Cardiac fibroblast (primary cell): ENCODE data around the gene MAGI2.

ENCODE experiments used
- DNase-seq, 2 donors: peaks; one replicate each; pipeline versions ENCODE4 v3.0.0 to v3.0.0-alpha.2; 2010; ENCODE audit warnings: low read depth in 2 of 2
- H3K4me3 ChIP-seq, 2 donors: replicated peaks in 1 of 2; 1 replicate in 1 of 2; 2 replicates in 1 of 2; pipeline ENCODE4 v1.5.1; 2011; ENCODE audit warnings: low read depth in 2 of 2, low read length in 2 of 2, mild to moderate bottlenecking in 2 of 2, moderate library complexity in 1 of 2
- TF ChIP-seq, protein P1 (sequence below): IDR thresholded peaks from one replicate; pipeline ENCODE4 v1.5.1; 2011; ENCODE audit warnings: low read depth, mild to moderate bottlenecking, low read length, inconsistent platforms

Gene MAGI2

GRCh38 chr7:79241288-79242060 lies 212.0 kb downstream of the MAGI2 start:
- no peak overlapping the region for H3K4me3 ChIP-seq
- TF ChIP-seq, protein P1, sequence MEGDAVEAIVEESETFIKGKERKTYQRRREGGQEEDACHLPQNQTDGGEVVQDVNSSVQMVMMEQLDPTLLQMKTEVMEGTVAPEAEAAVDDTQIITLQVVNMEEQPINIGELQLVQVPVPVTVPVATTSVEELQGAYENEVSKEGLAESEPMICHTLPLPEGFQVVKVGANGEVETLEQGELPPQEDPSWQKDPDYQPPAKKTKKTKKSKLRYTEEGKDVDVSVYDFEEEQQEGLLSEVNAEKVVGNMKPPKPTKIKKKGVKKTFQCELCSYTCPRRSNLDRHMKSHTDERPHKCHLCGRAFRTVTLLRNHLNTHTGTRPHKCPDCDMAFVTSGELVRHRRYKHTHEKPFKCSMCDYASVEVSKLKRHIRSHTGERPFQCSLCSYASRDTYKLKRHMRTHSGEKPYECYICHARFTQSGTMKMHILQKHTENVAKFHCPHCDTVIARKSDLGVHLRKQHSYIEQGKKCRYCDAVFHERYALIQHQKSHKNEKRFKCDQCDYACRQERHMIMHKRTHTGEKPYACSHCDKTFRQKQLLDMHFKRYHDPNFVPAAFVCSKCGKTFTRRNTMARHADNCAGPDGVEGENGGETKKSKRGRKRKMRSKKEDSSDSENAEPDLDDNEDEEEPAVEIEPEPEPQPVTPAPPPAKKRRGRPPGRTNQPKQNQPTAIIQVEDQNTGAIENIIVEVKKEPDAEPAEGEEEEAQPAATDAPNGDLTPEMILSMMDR = no peak
- peak; percentile 63 to 69 for DNase-seq

DNA sequence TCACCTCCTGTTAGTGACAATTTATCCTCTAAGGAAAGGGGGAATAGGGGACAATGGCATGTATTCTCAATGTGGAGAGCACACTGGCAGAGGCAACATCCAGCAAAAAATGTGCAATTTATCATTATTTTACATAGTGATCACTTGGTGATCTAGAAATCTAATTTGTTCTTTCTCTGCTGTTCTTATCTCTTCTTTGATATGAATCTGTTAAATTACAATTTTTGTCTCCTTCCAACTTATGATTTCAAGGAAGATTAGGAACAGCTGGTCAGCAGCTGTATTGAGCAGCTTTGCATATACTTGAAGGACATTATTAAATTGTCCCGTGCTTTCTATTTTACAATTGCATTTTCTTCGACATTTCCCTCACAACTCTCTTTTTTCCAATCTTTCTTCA lies 213.1 kb downstream of the MAGI2 start:
- TF ChIP-seq, protein P1 = no peak
- no peak for DNase-seq
- H3K4me3 ChIP-seq = no peak overlapping the region

DNA sequence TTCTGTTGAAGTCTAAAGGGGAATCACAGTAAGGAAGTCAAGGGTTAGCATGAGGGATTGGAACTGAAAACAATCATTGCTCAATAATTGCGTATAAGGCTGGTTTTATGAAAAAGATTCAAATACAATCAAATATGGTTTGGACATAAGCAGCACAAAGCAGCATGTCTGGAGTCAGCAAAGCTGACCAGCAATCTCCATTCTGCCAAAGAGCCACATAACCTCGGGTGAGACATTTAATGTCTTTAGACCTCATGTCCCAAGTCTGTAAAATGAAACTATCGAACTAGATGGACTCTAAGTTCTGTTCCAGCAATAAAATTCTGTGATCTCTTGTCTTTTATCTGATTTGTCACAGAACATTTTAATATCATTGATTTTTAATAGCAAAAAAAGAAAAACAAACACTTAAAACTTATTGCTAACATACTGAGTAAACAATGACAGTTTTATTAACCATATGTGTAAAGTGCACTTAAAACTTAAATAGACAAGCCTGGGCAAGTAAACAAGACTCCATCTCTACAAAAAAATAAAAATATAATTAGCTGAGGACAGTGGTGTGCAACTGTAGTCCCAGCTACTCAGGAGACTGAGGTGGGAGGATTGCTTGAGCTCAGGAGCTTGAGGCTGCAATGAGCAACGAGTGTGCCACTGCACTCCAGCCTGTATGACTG lies 217.0 kb downstream of the MAGI2 start:
- no peak for DNase-seq
- TF ChIP-seq, protein P1 = no peak
- no peak overlapping the region for H3K4me3 ChIP-seq

- H3K4me3 ChIP-seq = no peak overlapping the region
- DNase-seq = no peak
- TF ChIP-seq, protein P1 = no peak
These were observed 226.4 kb downstream of the MAGI2 start for GRCh38 chr7:79227044-79227443.

- H3K4me3 ChIP-seq = no peak overlapping the region
- no peak for DNase-seq
- TF ChIP-seq, protein P1 = no peak
These were observed 232.3 kb downstream of the MAGI2 start for GRCh38 chr7:79221211-79221610.

- no peak for DNase-seq
- H3K4me3 ChIP-seq = no peak overlapping the region
- TF ChIP-seq, protein P1 = no peak
These were observed 235.4 kb downstream of the MAGI2 start for GRCh38 chr7:79217976-79218626.
